ENCODE results near the gene WAPL. TPM values are rescaled to one million over a fixed set of nuclear protein-coding genes. Genes with fewer than 3 reads are reported as not detected.
A peak's percentile ranks its signal among the peaks of the same experiment; 100 is the strongest.
"Not testable (repeated sequence)": the region's sequence is repeated elsewhere in the genome, so short reads cannot be mapped to it uniquely, and the experiment has no call there.

WAPL gene
- total RNA-seq, 1 donor from 2014 or later, result 29.3 TPM

DNA sequence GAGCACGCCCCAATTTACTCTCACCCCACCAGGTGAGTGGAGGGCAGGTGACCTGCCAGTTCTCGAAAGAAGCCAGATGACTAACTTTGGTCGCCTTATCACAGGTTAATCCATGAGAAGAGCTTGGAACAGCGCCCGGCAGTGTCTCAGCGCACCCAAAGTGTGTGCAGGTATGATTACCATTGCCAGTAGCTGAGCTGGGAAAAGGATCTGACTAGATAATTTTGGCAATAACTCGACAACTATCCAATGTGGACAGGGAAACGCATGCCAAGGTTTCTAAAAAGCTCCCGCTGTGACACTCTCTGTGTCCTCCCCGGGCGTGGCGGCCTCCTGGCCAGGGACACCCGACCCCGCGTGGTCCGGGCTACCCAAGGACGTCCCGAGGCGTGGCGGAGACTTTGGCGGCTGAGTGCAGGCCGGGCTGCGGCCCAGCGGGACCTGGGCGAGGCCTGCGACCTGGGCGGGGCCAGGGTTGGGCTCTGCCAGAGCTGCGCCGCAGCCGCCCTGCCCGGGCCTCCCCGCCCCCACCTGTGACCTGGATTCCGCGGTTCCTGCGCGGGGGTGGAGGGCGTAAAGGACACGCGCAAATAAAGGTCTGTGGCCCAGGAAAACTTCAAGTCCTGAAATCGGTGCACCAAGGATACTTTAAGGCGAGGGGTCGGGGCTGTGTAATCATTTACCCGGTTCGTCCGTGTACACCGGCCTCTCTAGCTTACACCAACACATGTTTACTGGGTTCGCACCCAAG is 13.7 kb upstream of the WAPL start:
- no peak overlapping the region for H3K27ac Mint-ChIP-seq (ENCODE audit: unreplicated experiment)
- H3K27me3 Mint-ChIP-seq (ENCODE audit: unreplicated experiment), result no peaks in the 10 kb centered on the region
- no peaks in the 10 kb centered on the region for H3K9me3 Mint-ChIP-seq (ENCODE audit: unreplicated experiment)
- TF ChIP-seq, protein P1, sequence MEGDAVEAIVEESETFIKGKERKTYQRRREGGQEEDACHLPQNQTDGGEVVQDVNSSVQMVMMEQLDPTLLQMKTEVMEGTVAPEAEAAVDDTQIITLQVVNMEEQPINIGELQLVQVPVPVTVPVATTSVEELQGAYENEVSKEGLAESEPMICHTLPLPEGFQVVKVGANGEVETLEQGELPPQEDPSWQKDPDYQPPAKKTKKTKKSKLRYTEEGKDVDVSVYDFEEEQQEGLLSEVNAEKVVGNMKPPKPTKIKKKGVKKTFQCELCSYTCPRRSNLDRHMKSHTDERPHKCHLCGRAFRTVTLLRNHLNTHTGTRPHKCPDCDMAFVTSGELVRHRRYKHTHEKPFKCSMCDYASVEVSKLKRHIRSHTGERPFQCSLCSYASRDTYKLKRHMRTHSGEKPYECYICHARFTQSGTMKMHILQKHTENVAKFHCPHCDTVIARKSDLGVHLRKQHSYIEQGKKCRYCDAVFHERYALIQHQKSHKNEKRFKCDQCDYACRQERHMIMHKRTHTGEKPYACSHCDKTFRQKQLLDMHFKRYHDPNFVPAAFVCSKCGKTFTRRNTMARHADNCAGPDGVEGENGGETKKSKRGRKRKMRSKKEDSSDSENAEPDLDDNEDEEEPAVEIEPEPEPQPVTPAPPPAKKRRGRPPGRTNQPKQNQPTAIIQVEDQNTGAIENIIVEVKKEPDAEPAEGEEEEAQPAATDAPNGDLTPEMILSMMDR (IDR thresholded peaks at IDR 0.05), result no peak
- no peak overlapping the region for H3K4me3 Mint-ChIP-seq (ENCODE audit: unreplicated experiment)
- DNase-seq (ENCODE audit: extremely low spot score, unreplicated experiment), result no peak
- H3K4me1 Mint-ChIP-seq (ENCODE audit: unreplicated experiment), result peaks cover 2% of the 10 kb centered on the region
- H3K36me3 Mint-ChIP-seq (ENCODE audit: unreplicated experiment), result no peaks in the 10 kb centered on the region

DNA sequence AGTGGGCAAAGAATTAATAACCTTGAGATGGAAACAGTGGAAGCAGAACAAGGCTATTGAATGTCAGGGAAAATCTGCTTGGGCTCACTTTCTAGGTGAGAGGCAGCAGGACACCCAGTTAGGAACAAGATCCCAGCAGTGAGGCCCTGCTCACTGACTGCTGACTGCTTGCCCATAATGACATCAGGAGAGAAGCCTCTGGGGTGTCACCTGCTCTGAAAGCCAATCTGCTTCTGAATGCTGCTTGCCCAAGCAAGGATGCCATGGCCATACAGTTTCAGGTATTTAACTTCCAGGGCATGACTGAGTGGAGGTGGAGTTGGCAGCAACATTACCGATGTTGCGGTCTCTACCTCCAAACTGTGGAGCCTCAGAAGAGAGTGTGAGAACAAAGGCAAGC is 11.7 kb upstream of the WAPL start:
- H3K27me3 Mint-ChIP-seq (ENCODE audit: unreplicated experiment), result no peaks in the 10 kb centered on the region
- no peaks in the 10 kb centered on the region for H3K9me3 Mint-ChIP-seq (ENCODE audit: unreplicated experiment)
- TF ChIP-seq, protein P1 (IDR thresholded peaks at IDR 0.05), result no peak
- H3K4me1 Mint-ChIP-seq (ENCODE audit: unreplicated experiment), result peaks cover 2% of the 10 kb centered on the region
- no peak overlapping the region for H3K4me3 Mint-ChIP-seq (ENCODE audit: unreplicated experiment)
- no peaks in the 10 kb centered on the region for H3K36me3 Mint-ChIP-seq (ENCODE audit: unreplicated experiment)
- no peak for DNase-seq (ENCODE audit: extremely low spot score, unreplicated experiment)
- H3K27ac Mint-ChIP-seq (ENCODE audit: unreplicated experiment), result no peak overlapping the region

GRCh38 chr10:86528736-86529135 is 7.1 kb upstream of the WAPL start:
- H3K27me3 Mint-ChIP-seq (ENCODE audit: unreplicated experiment); H3K4me3 Mint-ChIP-seq (ENCODE audit: unreplicated experiment); H3K36me3 Mint-ChIP-seq (ENCODE audit: unreplicated experiment); H3K9me3 Mint-ChIP-seq (ENCODE audit: unreplicated experiment); H3K4me1 Mint-ChIP-seq (ENCODE audit: unreplicated experiment); DNase-seq (ENCODE audit: extremely low spot score, unreplicated experiment); H3K27ac Mint-ChIP-seq (ENCODE audit: unreplicated experiment): not testable (repeated sequence)

GRCh38 chr10:86526606-86527005 is 5.0 kb upstream of the WAPL start:
- Mint-ChIP-seq H3K36me3 (ENCODE audit: unreplicated experiment) (no peaks in the 10 kb centered on the region), H3K27ac (ENCODE audit: unreplicated experiment) (no peak overlapping the region), H3K9me3 (ENCODE audit: unreplicated experiment) (no peaks in the 10 kb centered on the region), H3K4me3 (ENCODE audit: unreplicated experiment) (no peak overlapping the region), H3K4me1 (ENCODE audit: unreplicated experiment) (peaks cover 19% of the 10 kb centered on the region), H3K27me3 (ENCODE audit: unreplicated experiment) (no peaks in the 10 kb centered on the region)
- TF ChIP-seq, protein P1 (IDR thresholded peaks at IDR 0.05), result no peak
- no peak for DNase-seq (ENCODE audit: extremely low spot score, unreplicated experiment)

DNA sequence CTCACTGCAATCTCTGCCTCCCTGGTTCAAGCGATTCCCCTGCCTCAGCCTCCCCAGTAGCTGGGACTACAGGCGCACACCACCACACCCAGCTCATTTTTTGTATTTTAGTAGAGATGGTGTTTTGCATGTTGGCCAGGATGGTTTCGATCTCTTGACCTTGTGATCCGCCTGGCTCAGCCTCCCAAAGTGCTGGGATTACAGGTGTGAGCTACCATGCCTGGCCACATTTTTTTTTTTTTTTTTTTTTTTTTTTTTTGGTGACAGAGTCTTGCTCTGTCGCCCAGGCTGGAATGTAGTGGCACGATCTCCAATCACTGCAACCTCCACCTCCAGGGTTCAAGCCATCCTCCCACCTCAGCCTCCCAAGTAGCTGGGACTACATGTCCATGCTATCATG is 4.1 kb upstream of the WAPL start:
- H3K4me3 Mint-ChIP-seq (ENCODE audit: unreplicated experiment); H3K9me3 Mint-ChIP-seq (ENCODE audit: unreplicated experiment); H3K36me3 Mint-ChIP-seq (ENCODE audit: unreplicated experiment); H3K27ac Mint-ChIP-seq (ENCODE audit: unreplicated experiment); H3K27me3 Mint-ChIP-seq (ENCODE audit: unreplicated experiment); DNase-seq (ENCODE audit: extremely low spot score, unreplicated experiment): not testable (repeated sequence)
- H3K4me1 Mint-ChIP-seq (ENCODE audit: unreplicated experiment), result peaks cover 21% of the 10 kb centered on the region

GRCh38 chr10:86524225-86524962 is 2.8 kb upstream of the WAPL start:
- no peak overlapping the region for H3K27ac Mint-ChIP-seq (ENCODE audit: unreplicated experiment)

More at GRCh38 chr10:86524225-86524962, 2.8 kb upstream of the WAPL start:
- no peaks in the 10 kb centered on the region for H3K9me3 Mint-ChIP-seq (ENCODE audit: unreplicated experiment)
- H3K27me3 Mint-ChIP-seq (ENCODE audit: unreplicated experiment), result no peaks in the 10 kb centered on the region
- H3K4me1 Mint-ChIP-seq (ENCODE audit: unreplicated experiment), result peaks cover 32% of the 10 kb centered on the region
- TF ChIP-seq, protein P1 (IDR thresholded peaks at IDR 0.05), result no peak
- no peak overlapping the region for H3K4me3 Mint-ChIP-seq (ENCODE audit: unreplicated experiment)
- DNase-seq (ENCODE audit: extremely low spot score, unreplicated experiment), result peak; percentile 46
- H3K36me3 Mint-ChIP-seq (ENCODE audit: unreplicated experiment), result no peaks in the 10 kb centered on the region
